Neural progenitor cell (in vitro differentiated cells): ENCODE measurements around the gene PTPN22. TPM values are rescaled to one million over a fixed set of nuclear protein-coding genes. Genes with fewer than 3 reads are reported as not detected.

Experiments used
- DNase-seq: peaks from one replicate; pipeline ENCODE4 v3.0.0-alpha.2; 2016; ENCODE audit warnings: low spot score
- H2AFZ ChIP-seq: fragments of 200-600 bp; sonication (generic); replicated peaks from 2 replicates; pipeline ENCODE4 v1.6.1; 2016; ENCODE audit warnings: antibody characterized with exemption
- H3F3A ChIP-seq: fragments of 200-600 bp; sonication (generic); 2 replicates; pipeline ENCODE4 v1.6.1; 2016; ENCODE audit warnings: antibody characterized with exemption, low read depth
- H3K27ac ChIP-seq: fragments of 200-600 bp; sonication (generic); 2 replicates; pipeline ENCODE4 v1.5.1; 2016; ENCODE audit warnings: mild to moderate bottlenecking
- H3K27me3 ChIP-seq: fragments of 200-600 bp; sonication (generic); 2 replicates; pipeline ENCODE4 v1.6.1; 2016; ENCODE audit warnings: mild to moderate bottlenecking, moderate library complexity
- H3K36me3 ChIP-seq: fragments of 200-600 bp; sonication (generic); 2 replicates; pipeline ENCODE4 v1.5.1; 2016
- H3K4me1 ChIP-seq: fragments of 200-600 bp; sonication (generic); 2 replicates; pipeline ENCODE4 v1.6.1; 2016; ENCODE audit warnings: mixed run types
- H3K4me2 ChIP-seq: fragments of 200-600 bp; sonication (generic); 2 replicates; pipeline ENCODE4 v1.6.1; 2016
- H3K4me3 ChIP-seq: fragments of 200-600 bp; sonication (generic); 2 replicates; pipeline ENCODE4 v1.5.1; 2016
- H3K79me2 ChIP-seq: fragments of 200-600 bp; sonication (generic); 2 replicates; pipeline ENCODE4 v1.6.1; 2016; ENCODE audit warnings: low read depth
- H3K9ac ChIP-seq: fragments of 200-600 bp; sonication (generic); 2 replicates; pipeline ENCODE4 v1.6.1; 2016
- H3K9me3 ChIP-seq: fragments of 200-600 bp; sonication (generic); 2 replicates; pipeline ENCODE4 v1.5.1; 2016; ENCODE audit warnings: low read depth
- H4K20me1 ChIP-seq: fragments of 200-600 bp; sonication (generic); 2 replicates; pipeline ENCODE4 v1.6.1; 2016; ENCODE audit warnings: low read depth
- H3K27ac Mint-ChIP-seq: 3 replicates; pipeline ENCODE4 v1.8.0; 2021; ENCODE audit warnings: mixed read lengths
- H3K27me3 Mint-ChIP-seq: 2 replicates; pipeline ENCODE4 v1.8.0; 2022; ENCODE audit warnings: low read depth, mild to moderate bottlenecking, inconsistent platforms, moderate library complexity, mixed read lengths; ENCODE audit not compliant: insufficient read depth
- H3K36me3 Mint-ChIP-seq: 3 replicates; pipeline ENCODE4 v1.8.0; 2021; ENCODE audit warnings: mixed read lengths
- H3K4me1 Mint-ChIP-seq: 3 replicates; pipeline ENCODE4 v1.8.0; 2021; ENCODE audit warnings: mixed read lengths
- H3K4me3 Mint-ChIP-seq: 3 replicates; pipeline ENCODE4 v1.8.0; 2021; ENCODE audit warnings: mild to moderate bottlenecking, moderate library complexity, mixed read lengths
- H3K9me3 Mint-ChIP-seq: 3 replicates; pipeline ENCODE4 v1.8.0; 2020; ENCODE audit warnings: mixed read lengths
- EZH2 ChIP-seq: fragments of 200-600 bp; sonication (generic); IDR thresholded peaks from 2 replicates; pipeline ENCODE4 v1.6.1; 2017; ENCODE audit warnings: antibody characterized with exemption, mild to moderate bottlenecking, moderate library complexity
- EZH2phosphoT487 ChIP-seq: fragments of 200-600 bp; sonication (generic); IDR thresholded peaks from 2 replicates; pipeline ENCODE4 v1.6.1; 2017; ENCODE audit warnings: antibody characterized with exemption
- total RNA-seq: library from RNA; depleted of rRNA; stranded (reverse); fragments of >200 nt; gene quantifications from 2 replicates; pipeline ENCODE4 v1.2.3, GENCODE V29; 2015; ENCODE audit warnings: low replicate concordance
- TF ChIP-seq, protein P1 (sequence below): fragments of 200-600 bp; sonication (generic); IDR thresholded peaks from 2 replicates; pipeline ENCODE4 v1.5.1; 2017; ENCODE audit warnings: antibody characterized with exemption, mild to moderate bottlenecking

The PTPN22 gene
- total RNA-seq, 1 donor from 2014 or later, result not detected

DNA sequence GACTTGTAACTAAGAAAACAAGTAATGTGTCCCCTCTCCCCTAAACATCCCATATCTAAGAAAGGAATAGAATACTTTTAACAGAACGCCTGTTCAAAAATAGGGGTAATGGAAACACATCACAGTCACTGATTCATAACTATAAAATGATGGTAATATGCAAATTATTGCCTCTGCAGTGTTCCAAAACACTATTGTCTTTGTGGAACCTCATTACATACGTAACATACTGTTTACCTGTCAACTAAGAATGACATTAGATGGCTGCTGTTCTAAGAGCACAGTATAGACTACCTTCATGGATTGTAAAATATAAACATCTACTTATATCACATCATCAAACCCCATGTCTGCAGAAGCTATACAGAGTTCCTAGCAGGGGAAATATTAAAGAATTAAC lies 19.3 kb upstream of the PTPN22 start:
- no peak for DNase-seq
- Histone ChIP-seq H3K9me3 (no peaks in the 10 kb centered on the region), H3F3A (no peaks in the 10 kb centered on the region)

DNA sequence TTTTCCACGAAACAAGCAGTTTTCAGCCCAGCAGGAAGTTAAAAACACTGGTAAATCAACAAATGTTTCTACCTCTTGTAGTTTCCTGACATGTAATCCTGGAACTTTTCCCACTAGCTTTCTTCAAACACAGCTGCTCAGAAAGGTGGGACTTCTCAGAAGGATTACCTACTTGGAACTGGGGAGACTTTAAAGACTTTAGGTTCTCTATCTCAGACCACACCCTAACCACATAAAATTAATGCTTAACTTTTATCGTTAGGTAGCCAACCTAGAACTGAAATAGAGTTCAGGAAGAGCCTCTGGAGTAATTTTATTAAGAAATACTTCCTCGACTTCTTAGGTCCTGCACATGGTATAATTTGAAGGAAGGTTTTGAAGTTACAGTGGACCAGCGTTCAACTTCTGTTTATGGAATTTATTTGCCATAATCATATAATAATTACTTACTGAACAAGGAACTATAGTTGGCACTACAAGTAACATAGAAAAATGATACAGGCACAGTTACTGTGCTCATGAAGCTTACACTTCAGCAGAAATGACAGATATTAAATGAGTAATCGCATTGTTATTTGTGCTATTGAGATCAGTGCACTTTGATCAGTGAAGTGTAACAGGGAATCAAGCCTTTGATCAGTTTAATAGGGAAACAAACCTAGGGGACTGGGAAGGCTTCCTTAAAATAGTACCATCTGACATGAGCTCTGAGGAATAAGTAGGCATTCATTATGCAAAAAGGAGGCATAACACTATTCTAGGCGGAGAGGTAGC lies 16.1 kb upstream of the PTPN22 start, which contains the start of gene BCL2L15:
BCL2L15 (minus strand) TSS at position 180 of the 774 bp plus-strand sequence. CDS start 206 bp downstream, outside the sequence.
- Mint-ChIP-seq H3K27me3 (no peaks in the 10 kb centered on the region), H3K9me3 (no peaks in the 10 kb centered on the region), H3K4me3 (no peak within 1 kb of the TSS), H3K4me1 (peaks cover 3% of the 10 kb centered on the region), H3K27ac (no peak within 1 kb of the TSS), H3K36me3 (no peaks in the 10 kb centered on the region)
- Histone ChIP-seq H3K4me3 (no peak within 1 kb of the TSS), H3F3A (no peaks in the 10 kb centered on the region), H3K4me2 (no peak within 1 kb of the TSS), H3K27ac (no peak within 1 kb of the TSS), H3K36me3 (no peaks in the 10 kb centered on the region), H2AFZ (no peak within 1 kb of the TSS), H3K27me3 (no peaks in the 10 kb centered on the region), H3K9me3 (no peaks in the 10 kb centered on the region), H3K9ac (no peak within 1 kb of the TSS), H3K79me2 (no peaks in the 10 kb centered on the region), H4K20me1 (no peaks in the 10 kb centered on the region), H3K4me1 (no peaks in the 10 kb centered on the region)
- TF ChIP-seq, protein P1, sequence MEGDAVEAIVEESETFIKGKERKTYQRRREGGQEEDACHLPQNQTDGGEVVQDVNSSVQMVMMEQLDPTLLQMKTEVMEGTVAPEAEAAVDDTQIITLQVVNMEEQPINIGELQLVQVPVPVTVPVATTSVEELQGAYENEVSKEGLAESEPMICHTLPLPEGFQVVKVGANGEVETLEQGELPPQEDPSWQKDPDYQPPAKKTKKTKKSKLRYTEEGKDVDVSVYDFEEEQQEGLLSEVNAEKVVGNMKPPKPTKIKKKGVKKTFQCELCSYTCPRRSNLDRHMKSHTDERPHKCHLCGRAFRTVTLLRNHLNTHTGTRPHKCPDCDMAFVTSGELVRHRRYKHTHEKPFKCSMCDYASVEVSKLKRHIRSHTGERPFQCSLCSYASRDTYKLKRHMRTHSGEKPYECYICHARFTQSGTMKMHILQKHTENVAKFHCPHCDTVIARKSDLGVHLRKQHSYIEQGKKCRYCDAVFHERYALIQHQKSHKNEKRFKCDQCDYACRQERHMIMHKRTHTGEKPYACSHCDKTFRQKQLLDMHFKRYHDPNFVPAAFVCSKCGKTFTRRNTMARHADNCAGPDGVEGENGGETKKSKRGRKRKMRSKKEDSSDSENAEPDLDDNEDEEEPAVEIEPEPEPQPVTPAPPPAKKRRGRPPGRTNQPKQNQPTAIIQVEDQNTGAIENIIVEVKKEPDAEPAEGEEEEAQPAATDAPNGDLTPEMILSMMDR, result no peak
- no peak for TF ChIP-seq EZH2phosphoT487
- TF ChIP-seq EZH2, result no peak
- DNase-seq, result no peak

More for the DNA sequence above, 19.3 kb upstream of the PTPN22 start:
- Mint-ChIP-seq H3K27ac (no peak overlapping the region), H3K9me3 (no peaks in the 10 kb centered on the region), H3K4me1 (peaks cover 3% of the 10 kb centered on the region), H3K27me3 (no peaks in the 10 kb centered on the region), H3K4me3 (no peak overlapping the region), H3K36me3 (peaks cover 4% of the 10 kb centered on the region)
- Histone ChIP-seq H3K27me3 (no peaks in the 10 kb centered on the region), H3K27ac (no peak overlapping the region), H3K4me3 (no peak overlapping the region), H3K36me3 (no peaks in the 10 kb centered on the region), H3K79me2 (no peaks in the 10 kb centered on the region), H3K4me2 (no peak overlapping the region), H4K20me1 (no peaks in the 10 kb centered on the region), H3K9ac (no peak overlapping the region), H2AFZ (no peak overlapping the region), H3K4me1 (no peaks in the 10 kb centered on the region)
- TF ChIP-seq EZH2, result no peak
- TF ChIP-seq, protein P1, result no peak
- TF ChIP-seq EZH2phosphoT487, result no peak

DNA sequence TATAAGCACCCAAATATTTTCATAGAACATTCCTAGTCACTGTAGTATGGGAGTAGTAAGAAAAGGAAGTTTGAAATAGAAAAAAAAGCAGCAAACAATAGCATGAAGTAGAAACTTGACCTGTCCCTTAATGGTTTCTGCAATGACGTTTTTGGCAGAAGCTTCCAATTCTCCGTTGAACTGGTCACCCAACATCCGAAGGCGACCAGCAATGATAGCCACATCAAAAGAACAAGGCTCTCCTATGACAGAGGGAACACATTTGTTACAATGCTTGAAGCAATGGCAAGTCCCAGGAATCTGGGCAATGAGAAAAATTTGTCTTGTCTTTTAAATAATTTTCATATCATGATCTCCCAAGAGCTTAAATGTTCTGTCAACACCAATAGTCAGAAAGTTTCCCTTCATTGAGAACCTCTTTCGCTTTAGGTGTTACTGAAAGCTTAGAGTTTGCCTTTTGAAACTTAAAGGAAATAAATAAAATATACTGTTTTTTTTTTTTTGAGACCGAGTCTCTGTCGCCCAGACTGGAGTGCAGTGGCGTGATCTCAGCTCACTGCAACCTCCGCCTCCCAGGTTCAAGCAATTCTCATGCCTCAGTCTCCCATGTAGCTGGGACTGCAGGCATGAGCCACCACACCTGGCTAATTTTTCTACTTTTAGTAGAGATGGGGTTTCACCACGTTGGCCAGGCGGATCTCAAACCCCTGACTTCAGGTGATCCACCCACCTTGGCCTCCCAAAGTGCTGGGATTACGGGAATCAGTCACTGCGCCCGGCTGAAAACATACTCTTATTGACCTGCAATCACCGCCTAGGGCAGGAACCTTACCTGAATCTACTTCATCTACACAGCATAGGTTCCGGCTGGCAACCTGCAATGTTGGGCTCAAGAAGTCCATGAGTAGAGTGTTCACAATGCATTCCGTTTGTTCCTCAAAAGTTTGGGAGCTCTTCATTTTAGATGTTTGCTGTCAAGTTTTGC lies 15.2 kb upstream of the PTPN22 start:
- Histone ChIP-seq H3K4me2 (no peak overlapping the region), H3F3A (no peaks in the 10 kb centered on the region), H3K4me1 (peaks cover under 1% of the 10 kb centered on the region), H2AFZ (no peak overlapping the region), H3K79me2 (no peaks in the 10 kb centered on the region), H3K36me3 (no peaks in the 10 kb centered on the region), H3K27ac (no peak overlapping the region), H3K27me3 (no peaks in the 10 kb centered on the region), H4K20me1 (no peaks in the 10 kb centered on the region), H3K4me3 (no peak overlapping the region), H3K9ac (no peak overlapping the region), H3K9me3 (no peaks in the 10 kb centered on the region)
- H3K27me3 Mint-ChIP-seq, result no peaks in the 10 kb centered on the region
- H3K36me3 Mint-ChIP-seq, result no peaks in the 10 kb centered on the region
- no peak overlapping the region for H3K27ac Mint-ChIP-seq
- TF ChIP-seq EZH2phosphoT487 (no peak), EZH2 (no peak)
- TF ChIP-seq, protein P1, result no peak
- no peak overlapping the region for H3K4me3 Mint-ChIP-seq
- peaks cover 3% of the 10 kb centered on the region for H3K4me1 Mint-ChIP-seq
- H3K9me3 Mint-ChIP-seq, result no peaks in the 10 kb centered on the region
- no peak for DNase-seq
